Measurements from ENCODE around the gene MED14.
A peak's percentile ranks its signal among the peaks of the same experiment; 100 is the strongest.

MED14 gene

DNA sequence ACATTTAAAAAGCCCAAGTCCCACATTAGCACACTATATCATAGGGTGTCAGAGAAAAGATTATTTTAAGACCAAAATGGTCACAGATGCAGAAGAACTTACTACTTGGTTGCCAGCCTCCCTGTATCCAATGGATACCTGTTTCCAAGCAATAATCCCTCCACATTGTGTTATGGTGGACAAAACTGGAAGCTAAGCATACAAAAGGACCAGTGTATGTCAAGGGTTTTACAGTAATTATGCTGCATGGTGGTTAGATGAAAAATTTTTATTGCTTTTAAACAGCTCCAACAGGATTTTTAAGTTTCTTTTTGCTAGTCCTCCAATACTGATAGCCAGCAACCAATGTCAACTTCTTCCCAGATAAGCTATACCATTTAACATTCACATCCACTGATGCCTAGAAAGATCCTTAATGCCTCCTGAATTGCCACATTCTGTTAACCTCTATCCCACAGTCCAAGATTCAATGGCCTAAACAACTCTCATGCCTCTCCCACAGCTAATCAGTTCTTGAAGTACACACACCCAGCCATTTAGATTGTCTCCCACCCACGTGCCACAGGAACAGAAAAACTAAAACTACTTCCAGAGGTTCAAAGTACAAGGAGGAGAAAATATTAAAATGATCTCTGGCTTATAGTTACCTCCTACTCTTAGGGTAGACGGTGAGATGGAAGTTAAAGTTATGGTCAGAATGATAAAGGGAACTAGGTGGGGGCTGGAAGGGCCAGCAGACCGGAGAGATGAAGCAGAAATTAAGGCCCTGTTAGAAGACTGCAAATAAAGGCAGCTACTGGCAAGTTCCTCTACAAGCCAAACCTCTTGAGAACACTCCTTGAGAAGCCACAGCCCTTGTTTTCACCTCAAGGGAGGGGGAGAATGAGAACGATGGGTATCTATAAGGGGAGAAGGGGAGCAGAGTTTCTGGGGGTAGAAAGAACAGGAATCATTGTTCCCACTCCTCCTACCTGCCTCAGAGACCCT lies 5.5 kb downstream of the MED14 start:
- no peak for DNase-seq

DNA sequence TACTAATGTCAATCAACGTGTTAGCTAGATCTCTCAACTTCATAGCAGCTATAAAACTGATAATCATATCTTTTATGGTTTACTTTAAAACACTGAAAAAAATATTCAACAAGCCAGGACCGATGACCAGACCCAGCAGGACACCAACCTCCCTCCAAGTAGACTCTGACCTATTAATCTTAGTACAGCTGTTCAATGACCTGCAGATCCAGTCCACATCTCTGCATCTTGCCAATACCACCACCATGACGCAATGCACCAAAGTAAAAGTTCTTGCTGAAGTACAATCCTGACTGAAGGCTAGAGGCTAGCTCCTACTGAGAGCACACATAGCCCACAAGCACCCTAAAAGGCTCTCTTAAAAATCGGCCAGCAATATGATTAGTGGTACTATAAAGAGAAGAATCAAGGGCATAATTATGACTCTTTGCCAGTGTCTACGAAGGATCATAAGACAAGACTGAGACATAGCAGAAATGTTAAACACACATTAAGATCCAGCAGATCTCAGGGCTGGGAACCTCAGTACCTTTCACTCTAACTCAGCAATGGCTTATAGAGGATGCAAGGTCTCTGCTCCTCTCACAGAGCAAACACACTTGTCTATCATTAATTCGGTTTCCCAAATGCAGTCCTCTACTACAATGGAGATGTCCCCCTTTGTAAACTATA lies 7.6 kb downstream of the MED14 start:
- no peak for DNase-seq

DNA sequence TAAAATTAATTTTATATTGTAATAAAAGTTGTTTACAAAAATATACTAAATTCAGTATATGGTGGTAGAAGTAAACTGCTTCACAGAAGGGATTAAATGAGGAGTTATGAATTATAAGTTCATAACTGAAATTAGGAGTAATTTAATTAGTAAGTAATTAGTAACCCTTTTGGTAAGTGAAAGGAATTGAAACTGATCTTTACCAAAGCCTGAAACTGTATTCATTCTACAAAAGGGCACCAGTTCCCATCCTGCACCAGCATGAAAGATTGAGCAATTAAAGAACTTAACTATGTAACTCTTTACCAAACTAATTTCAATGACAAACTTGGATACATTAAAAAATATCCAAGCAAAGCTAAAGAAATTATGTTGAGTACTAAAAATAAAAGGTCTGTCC lies 8.2 kb downstream of the MED14 start:
- no peak for DNase-seq

DNA sequence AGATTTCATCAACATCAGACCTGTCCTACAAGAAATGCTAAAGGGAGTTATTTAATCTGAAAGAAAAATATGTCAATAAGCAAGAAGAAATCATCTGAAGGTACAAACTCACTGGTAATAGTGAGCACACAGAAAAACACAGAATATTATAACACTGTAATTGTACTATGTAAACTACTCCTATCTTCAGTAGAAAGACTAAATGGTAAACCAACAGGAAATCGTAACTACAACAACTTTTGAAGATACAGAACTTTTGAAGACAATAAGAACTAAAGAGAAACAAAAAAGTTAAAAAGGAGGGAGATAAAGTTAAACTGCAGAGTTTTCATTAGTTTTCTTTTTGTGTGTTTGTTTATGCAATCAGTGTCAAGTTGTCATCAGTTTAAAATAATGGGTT lies 12.4 kb downstream of the MED14 start:
- no peak for DNase-seq

DNA sequence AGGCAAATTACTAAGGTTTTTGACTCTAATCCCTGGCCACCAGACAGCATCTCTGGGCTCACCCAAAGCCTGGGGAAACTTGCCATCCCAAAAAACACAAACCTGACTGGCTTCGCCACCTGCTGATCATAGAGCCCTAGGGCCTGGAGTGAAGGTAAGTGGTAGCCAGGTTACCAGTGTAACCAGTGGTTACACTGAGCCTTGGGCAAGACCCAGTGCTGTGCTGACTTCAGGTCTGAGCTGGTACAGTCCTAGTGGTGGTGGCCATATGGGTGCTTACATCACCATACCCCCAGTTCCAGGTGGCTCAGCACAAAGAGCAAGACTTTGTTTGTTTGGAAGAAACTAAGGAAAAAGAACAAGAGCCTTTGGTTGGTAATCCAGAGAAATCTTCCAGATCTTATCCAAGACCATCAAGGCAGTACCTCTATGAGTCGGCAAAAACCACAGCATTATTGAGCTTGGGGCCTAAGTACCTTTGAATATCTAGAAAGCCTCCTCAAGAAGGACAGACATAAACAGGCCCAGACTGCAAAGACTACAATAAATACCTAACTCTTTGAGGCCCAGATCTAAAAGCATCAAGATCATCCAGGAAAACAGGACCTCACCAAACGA lies 13.7 kb downstream of the MED14 start:
- DNase-seq = no peak

DNA sequence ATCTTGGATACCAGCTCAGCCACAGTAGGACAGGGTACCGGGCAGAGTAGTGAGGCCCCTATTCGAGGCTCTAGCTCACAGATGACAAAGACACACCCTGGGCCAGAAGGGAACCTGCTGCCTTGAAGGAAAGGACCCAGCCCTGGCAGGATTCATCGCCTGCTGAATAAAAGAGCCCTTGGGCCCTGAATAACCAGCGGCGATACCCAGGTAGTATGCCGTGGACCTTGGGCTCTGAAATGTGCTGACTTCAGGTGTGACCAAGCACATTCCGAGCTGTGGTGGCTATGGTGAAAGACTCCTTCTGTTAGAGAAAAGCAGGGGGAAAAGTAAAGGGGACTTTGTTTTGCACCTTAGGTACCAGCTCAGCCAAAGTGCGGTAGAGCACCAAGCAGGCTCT lies 14.6 kb downstream of the MED14 start:
- no peak for DNase-seq

DNA sequence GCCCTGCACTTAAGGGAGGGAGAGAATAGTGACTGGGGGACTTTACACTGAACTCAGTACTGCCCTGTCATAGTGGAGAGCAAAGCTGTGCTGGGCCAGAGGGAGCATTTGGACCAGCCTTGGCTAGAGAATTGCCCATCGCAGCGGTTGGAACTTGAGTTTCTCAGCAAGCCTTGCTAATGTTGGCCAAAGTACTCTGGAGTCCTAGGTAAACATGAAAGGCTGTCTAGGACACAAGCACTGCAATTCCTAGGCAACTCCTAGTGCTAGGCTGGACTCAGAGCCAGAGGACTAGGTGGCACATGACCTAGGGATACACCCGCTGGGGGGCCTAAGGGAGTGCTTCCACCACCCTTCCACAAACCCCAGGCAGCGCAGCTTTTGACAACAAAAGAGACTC lies 15.0 kb downstream of the MED14 start:
- no peak for DNase-seq

DNA sequence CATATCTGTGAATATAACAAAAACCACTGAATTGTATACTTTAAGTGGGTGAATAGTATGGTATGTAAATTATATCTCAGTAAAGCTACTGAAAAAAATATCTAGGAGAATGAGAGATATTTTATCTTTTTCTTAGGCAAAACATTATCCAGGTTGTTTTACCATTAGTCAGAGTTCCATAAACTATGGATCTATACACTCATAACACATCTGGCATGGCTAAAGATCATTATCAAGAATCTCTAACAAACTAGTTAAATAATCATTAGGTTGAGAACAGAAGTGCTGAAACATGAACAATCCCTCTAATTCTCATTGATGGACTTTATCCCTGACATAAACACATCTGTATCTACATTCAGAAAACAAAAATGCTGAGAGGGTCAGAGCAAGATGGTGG lies 15.6 kb downstream of the MED14 start:
- peak; percentile 1 for DNase-seq

DNA sequence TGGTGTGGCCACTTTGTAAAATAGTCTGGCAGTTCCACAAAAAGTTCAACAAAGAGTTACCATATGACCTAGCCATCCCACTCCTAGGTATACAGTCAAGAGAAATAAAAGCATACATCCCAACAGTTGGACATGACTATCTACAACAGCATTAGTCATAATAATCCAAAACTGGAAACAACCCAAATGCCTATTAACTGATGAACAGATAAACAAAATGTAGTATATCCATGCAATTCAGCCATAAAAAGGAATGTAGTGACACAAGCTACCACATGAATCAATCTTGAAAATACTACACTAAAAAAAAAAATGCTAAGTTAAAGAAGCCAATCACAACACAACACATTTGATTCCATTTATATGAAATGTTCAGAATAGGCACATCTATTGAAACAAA lies 16.1 kb downstream of the MED14 start:
- DNase-seq = peak; percentile 66

DNA sequence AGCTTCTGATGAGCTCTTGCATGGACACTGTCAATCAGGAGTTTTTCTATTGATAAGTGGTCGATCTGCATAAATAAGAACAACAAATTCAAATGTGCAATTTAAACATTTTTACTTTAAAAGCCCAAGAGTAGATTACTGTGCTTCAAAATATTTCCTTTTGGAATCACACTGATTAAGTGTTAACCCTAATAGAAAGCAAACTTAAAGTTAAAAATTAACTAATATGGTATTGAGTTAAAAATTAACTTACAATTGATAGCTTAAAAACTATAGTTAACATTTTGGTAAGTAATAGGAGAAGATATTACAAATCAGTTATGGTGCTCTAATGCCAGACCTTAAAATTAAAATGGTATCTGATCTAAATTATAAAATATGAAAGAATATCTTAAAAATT lies 25.9 kb downstream of the MED14 start:
- DNase-seq = no peak

DNA sequence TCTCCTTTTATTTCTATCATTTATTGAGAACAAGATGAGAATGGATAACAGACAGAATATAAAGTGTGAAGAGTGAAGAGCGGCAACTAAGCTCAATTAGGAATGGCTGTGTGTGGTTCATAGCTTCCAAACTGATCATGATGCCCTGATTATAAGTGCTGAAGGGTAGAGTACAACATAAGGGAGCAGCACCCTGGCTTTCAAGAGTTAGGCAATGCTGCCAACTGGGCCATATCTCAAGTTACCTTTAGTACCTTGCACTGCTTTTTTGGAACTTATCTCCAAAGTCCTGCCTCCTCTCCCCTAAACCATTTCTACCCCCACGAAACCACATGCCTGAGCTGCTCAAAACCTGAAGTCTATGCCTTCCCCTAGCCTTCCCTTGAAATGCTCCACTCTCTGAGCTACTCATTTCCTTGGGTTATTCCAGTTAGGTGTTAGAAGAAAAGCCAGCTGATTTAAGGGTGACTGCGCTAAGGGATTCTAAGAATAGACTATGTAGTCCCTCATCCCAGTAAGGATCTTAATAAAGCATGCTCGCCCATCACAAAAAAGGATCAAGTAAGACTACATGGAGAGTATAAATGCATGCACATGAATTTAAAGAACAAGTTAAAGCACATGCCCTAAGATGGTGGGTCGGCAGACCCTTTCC lies 29.6 kb downstream of the MED14 start:
- no peak for DNase-seq

DNA sequence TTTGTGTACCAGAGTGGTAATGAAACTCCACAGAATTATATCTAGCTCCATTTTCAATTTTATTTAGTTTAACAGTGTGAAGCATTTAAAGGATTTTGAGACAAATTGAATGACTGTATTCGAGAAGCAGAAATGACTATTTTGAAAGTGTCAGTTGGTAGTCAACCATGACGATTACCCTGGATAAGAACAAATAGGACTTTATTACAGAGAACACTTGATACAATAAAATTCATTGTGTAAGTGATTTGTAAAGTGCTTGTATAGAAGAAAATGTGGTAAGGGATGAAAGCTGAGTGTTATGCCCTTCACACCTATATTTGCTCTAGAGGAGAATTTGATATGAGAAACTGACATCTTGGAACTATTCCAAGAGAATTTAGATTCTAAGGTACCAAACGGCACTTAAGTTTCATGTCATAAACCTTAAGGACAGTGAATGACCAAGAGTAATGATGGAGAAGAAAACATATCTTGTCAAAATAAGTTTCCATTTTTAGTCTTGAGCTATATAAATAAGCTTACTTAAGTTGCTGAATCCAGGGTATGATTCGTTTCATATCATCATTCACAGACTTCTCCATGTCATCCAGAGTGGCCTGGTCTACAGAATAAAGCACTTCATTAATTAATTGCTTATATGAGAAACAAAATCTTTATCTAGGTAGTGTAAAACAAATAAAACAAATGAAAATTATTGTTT lies 34.6 kb downstream of the MED14 start:
- DNase-seq = no peak

DNA sequence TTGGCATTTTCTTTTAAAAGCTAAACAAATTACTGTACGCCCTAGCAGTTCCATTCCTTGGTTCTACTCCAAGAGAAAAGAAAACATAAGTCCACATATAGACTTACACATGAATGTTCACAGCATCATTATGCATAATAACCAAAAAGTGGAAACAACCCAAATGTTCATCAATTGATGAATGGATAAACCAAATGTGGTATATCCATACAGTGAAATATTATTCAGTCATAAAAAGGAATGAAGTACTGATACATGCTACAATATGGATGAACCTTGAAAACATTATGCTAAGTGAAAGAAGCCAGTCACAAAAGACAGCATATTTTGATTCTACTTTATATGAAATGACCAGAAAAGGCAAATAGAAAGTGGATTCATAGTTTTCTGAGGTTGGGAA lies 36.5 kb downstream of the MED14 start:
- DNase-seq = no peak

DNA sequence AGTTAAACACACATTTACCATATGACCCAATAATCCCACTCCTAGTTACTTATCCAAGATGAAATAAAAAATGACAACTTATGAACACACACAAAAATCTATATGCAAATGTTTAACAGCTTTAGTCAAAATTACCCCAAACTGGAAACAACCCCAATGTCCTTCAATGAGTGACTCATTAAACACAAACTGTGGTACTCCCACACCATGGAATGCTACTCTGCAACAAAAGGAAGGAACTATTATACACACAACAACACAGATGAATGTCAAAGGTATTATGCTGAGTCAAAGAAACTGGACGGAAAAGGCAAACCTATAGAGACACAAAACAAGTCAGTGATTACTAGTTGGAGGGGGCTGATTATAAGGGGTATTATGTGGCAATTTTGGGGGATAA lies 40.5 kb downstream of the MED14 start:
- DNase-seq = no peak

DNA sequence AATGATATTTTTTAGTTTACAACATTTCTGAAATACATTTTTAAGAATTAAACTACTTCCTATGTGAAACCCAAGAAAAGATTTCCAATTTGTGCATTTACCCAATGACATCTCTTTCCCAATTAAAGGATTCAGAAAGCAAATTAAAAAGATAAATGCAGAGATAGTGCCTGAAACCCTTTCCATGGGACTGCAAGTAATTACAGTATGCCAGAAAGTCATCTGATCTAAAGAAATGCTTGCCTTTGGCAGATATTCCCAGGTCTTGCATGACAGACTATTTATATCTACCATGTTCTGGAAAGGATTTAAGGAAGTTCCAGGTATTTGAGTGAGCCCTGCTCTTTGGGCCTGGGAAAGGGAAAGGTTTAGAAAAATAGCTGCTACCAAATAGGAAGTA lies 46.4 kb downstream of the MED14 start:
- DNase-seq = no peak

DNA sequence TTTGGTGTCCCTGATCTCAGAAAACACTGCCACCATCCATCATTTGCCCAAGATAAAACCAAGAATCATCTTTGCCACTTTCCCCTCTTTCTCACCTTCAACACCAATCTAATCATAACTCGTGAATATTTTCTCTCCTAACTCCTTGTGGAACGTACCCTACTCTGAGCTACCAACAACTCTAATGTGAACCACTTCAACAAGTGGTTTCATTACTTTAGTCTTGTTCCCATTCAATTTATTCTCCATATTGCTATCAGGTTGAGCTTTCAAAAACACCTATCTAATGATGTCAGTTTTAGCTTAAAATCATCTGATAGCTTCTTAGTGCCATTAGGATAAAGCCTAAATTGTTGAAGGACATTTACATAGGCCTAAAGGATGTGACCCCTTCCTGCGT lies 48.2 kb downstream of the MED14 start:
- no peak for DNase-seq

DNA sequence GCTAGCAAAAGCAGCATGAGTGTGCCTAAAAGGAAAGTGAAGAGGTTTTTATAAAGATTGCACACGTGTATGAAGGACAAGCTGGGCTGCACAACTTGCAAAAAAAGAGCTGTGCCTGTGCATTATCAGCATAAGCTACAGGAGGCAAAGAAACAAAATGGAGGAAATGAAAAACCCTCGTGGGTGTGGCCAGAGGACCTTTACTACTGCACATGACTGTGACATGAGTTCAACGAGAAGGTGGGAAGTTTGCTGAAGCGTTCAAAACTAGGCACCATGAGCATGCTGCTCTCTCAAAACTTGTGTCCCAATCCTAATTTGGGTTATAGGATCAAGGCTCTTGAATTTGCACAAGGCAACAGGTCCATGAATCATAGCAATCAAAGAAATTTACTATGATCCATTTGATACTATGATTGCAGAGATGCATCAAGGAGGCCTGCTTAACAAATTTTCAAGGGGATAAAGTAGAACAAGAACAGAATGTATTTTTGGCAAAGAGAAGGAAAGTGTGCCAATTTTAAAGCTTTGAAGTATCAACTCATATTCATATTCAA lies 49.9 kb downstream of the MED14 start:
- no peak for DNase-seq

DNA sequence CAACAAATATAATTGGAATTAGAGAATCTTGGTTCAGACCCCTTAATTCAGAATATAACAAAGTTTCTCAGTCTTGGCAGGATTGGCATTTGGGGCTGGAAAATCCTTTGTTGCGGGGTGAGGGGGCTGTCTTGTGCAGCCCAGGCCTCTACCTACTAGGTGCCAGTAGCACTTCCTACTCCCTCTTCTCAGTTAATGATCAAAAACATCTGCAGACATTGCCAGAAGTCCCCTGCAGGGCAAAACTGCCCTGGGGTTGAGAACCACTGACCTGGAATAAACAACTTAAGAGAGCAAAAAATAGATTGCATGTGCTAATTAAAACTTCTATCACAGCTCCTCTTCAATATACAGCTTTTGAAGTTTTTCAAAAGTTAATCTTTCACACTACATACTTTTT lies 51.2 kb downstream of the MED14 start:
- DNase-seq = no peak

DNA sequence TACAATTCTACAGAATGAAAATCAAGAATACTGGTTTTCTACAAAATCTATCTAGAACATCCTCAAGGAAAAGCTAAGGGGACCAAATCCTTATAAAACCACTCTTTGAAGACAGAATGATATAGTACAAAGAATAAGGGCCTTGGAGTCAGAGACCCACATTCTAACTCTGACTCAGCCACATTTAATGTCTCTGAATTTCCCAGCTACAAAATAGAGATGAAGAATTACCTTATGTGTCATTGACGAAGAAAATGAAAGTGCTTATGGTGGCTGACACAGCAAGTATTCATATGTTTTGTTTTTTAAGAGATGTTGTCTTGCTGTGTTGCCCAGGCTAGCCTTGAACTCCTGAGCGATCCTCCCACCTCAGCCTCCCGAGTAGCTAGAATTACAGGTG lies 52.1 kb downstream of the MED14 start:
- no peak for DNase-seq

DNA sequence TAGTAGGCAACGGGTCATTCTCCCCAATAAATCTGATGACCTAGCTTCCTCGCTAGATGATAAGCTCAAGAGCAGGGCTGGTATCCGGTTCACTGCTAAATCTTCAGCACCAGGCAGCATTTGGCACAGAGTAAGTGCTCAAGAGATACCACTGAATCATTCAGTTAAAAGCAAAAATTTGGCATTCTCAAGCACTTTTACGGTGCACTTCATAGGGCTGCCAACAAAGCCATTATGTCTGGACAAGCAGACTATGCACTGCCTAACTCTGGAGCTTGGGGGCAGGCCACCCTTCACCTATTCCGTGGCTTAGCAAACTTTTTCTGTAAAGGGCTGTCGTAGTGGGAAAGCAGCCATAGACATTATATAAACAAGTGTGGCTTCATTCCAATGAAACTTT lies 64.2 kb downstream of the MED14 start:
- no peak for DNase-seq

DNA sequence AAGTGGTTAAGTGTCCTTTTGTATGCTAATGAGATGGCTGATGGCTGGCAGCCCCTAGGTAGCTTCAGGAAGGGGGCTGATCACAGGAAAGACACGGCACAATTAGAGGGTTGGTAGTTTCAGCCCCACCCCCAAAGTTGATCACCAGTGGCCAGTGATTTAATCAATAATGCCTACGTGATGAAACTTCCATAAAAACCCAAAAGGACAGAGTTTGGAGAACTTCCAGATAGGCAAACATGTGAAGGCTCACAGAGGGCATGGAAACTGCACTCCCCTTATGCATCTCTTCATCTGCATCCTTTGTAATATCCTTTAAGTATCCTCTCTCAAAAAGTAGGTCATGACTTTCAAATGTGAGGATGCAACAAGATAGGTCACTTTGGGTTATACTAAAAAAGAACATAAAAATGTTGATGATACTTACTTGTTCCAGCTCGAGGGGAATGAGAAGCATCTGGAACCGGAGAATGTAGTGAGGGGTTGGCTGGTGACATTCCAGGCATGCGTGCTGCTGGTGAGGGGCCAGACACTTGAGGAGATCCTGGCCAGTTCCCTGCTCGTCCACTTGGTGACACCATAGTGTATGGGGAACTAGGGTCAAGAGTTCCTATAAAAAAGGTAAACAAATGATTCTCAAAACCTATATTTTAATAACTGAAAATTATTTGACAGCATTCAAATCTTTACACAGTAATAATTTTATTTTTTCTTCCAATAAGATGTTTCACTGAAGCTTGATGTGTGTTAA lies 71.3 kb downstream of the MED14 start:
- peak; percentile 41 for DNase-seq

Data from fibroblast of skin of abdomen (primary cell).